Measurements from ENCODE around the gene C2CD4D. TPM values are rescaled to one million over a fixed set of nuclear protein-coding genes. Genes with fewer than 3 reads are reported as not detected.

Gene C2CD4D
- total RNA-seq, 1 experiment from 2014 or later = 0.79 TPM

DNA sequence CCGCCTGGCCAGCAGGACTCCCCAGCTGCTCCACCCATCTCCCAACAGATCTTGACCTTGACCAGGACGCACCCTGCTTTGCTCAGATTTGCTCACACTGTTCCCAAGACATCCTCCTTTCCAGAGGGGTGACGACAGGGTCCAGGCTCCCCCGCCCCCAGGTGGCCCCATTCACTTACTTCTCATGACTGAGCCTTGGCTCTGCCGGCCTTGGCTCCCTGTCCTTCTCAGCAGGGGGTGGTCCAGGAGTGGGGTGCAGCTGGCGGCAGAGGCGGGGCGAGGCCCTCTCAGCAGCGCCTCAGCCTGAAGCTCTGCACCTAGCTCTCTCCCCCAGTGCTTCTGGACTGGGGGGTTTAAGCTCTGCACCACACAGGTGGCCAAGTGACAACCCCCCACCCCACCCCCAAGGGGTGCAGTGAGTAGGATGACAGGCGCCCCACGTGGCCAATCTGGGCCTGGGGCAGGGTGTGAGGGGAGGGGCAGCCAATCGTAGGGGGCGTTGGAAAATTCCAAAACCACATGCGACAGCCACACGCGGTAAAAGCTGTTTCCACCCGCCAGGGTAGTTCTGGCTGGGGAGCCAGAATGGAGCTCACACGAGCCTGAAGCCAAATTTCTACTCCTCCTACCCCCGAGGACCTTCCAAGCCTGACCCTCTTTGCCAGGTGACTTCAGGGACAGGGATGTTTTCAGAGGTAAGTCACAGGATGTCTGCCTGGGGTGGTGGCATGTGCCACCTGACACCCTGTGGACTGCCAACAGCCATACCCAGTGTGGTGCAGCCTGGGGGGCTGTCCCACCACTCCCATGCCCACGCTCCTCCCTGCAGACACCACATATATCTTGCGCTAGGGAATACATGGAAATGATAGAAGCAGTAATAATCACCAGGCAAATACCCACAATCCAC is 13.6 kb downstream of the C2CD4D start:
- Histone ChIP-seq H3K79me2 (ENCODE audit: insufficient read depth, low read length) (no peaks in the 10 kb centered on the region), H3K18ac (ENCODE audit: insufficient read length, low read depth, low read length) (no peak overlapping the region), H2AFZ (ENCODE audit: low read length) (no peak overlapping the region), H3K27me3 (ENCODE audit: insufficient read depth, low read length) (no peaks in the 10 kb centered on the region), H2BK15ac (ENCODE audit: low read depth, low read length) (no peak overlapping the region), H3K14ac (ENCODE audit: insufficient read depth, low read length) (no peak overlapping the region), H4K20me1 (ENCODE audit: control insufficient read depth, insufficient read depth, insufficient read length) (no peaks in the 10 kb centered on the region), H3K79me1 (ENCODE audit: insufficient read depth, low read depth, low read length, poor library complexity, severe bottlenecking) (no peaks in the 10 kb centered on the region), H3T11ph (ENCODE audit: low read length) (no peak overlapping the region), H3K27ac (ENCODE audit: insufficient read length, low read depth, low read length) (no peak overlapping the region), H2BK20ac (ENCODE audit: low read depth, low read length, poor library complexity, severe bottlenecking) (no peak overlapping the region), H3K4ac (ENCODE audit: low read depth, low read length) (no peak overlapping the region), H4K91ac (ENCODE audit: insufficient read length, low read depth, low read length) (no peak overlapping the region), H4K5ac (ENCODE audit: insufficient read length, low read depth, low read length) (no peak overlapping the region), H3K4me2 (ENCODE audit: insufficient read depth, insufficient read length, low read length) (peak overlapping the region; percentile 9), H2BK12ac (ENCODE audit: insufficient read length, low read depth, low read length) (no peak overlapping the region), H2AK5ac (ENCODE audit: insufficient read length, low read length) (no peak overlapping the region), H3K23me2 (ENCODE audit: insufficient read length, low read depth, low read length, poor library complexity, severe bottlenecking) (no peaks in the 10 kb centered on the region), H3K4me1 (ENCODE audit: insufficient read depth, low read length) (peaks cover 15% of the 10 kb centered on the region; the same call in 1 of the 2 replicates), H3K23ac (ENCODE audit: insufficient read length, low read depth, low read length) (no peak overlapping the region), H3K9me3 (ENCODE audit: control insufficient read depth, low read depth, low read length) (no peaks in the 10 kb centered on the region), H3K9ac (ENCODE audit: extremely low read depth, insufficient read length, low read length) (no peak overlapping the region), H3K56ac (ENCODE audit: insufficient read length, low read depth, low read length) (no peak overlapping the region), H4K8ac (replicated peaks; ENCODE audit: insufficient read length, low read depth, low read length) (no peak overlapping the region), H2BK120ac (ENCODE audit: low read depth, low read length, poor library complexity, severe bottlenecking) (no peak overlapping the region), H2BK5ac (ENCODE audit: insufficient read length, low read length) (no peak overlapping the region)
- Mint-ChIP-seq H3K4me3 (no peak overlapping the region), H3K27me3 (ENCODE audit: low read depth) (peaks cover 2% of the 10 kb centered on the region), H3K27ac (no peak overlapping the region), H3K36me3 (ENCODE audit: insufficient read depth in 1 of 3, low read depth in 3 of 3) (no peaks in the 10 kb centered on the region), H3K9me3 (no peaks in the 10 kb centered on the region), H3K4me1 (peaks cover 48% of the 10 kb centered on the region in 2 experiments)
- TF ChIP-seq, protein P1, sequence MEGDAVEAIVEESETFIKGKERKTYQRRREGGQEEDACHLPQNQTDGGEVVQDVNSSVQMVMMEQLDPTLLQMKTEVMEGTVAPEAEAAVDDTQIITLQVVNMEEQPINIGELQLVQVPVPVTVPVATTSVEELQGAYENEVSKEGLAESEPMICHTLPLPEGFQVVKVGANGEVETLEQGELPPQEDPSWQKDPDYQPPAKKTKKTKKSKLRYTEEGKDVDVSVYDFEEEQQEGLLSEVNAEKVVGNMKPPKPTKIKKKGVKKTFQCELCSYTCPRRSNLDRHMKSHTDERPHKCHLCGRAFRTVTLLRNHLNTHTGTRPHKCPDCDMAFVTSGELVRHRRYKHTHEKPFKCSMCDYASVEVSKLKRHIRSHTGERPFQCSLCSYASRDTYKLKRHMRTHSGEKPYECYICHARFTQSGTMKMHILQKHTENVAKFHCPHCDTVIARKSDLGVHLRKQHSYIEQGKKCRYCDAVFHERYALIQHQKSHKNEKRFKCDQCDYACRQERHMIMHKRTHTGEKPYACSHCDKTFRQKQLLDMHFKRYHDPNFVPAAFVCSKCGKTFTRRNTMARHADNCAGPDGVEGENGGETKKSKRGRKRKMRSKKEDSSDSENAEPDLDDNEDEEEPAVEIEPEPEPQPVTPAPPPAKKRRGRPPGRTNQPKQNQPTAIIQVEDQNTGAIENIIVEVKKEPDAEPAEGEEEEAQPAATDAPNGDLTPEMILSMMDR (conservative IDR thresholded peaks at IDR 0.05) = no peak; the same call in 2 of the 3 replicates
- WGBS (ENCODE audit: extremely low coverage, insufficient read length, low lambda C conversion rate) = no CpG with 5 or more reads among the region's 21 CpGs
- DNase-seq = peak; percentile 52

Measured in H9 (cell line).